GM21786 (cell line): ENCODE measurements around the gene CNMD.
"Not testable (repeated sequence)": the region's sequence is repeated elsewhere in the genome, so short reads cannot be mapped to it uniquely, and the experiment has no call there.

Source experiments
- ATAC-seq: cut with Tn5 transposase; IDR thresholded peaks from one replicate; pipeline ENCODE4 v1.9.1; 2021; ENCODE audit not compliant: unreplicated experiment

The CNMD gene

GRCh38 chr13:52746141-52746540, 6.5 kb upstream of the CNMD start:
- no peak for ATAC-seq

GRCh38 chr13:52744842-52745375, 5.3 kb upstream of the CNMD start:
- no peak for ATAC-seq

- ATAC-seq: no peak
Observed at GRCh38 chr13:52743988-52744387, 4.4 kb upstream of the CNMD start.

GRCh38 chr13:52743569-52743968, 3.9 kb upstream of the CNMD start:
- no peak for ATAC-seq

GRCh38 chr13:52738719-52739467, 727 bp downstream of the CNMD start:
- peak; percentile 67 for ATAC-seq

GRCh38 chr13:52737965-52738364, 1.7 kb downstream of the CNMD start:
- no peak for ATAC-seq

- no peak for ATAC-seq
Observed at GRCh38 chr13:52737451-52737850, 2.2 kb downstream of the CNMD start.

GRCh38 chr13:52736891-52737290, 2.7 kb downstream of the CNMD start:
- ATAC-seq: no peak

- no peak for ATAC-seq
Observed at GRCh38 chr13:52734075-52734623, 5.5 kb downstream of the CNMD start.

- ATAC-seq: no peak
Observed at GRCh38 chr13:52726258-52726657, 13.4 kb downstream of the CNMD start.

GRCh38 chr13:52725302-52725701, 14.3 kb downstream of the CNMD start:
- no peak for ATAC-seq

- ATAC-seq: no peak
Observed at GRCh38 chr13:52723181-52723580, 16.4 kb downstream of the CNMD start.

GRCh38 chr13:52721356-52721755, 18.3 kb downstream of the CNMD start:
- not testable (repeated sequence) for ATAC-seq

GRCh38 chr13:52720904-52721303, 18.7 kb downstream of the CNMD start:
- not testable (repeated sequence) for ATAC-seq

- ATAC-seq: no peak
Observed at GRCh38 chr13:52713894-52714293, 25.7 kb downstream of the CNMD start.

GRCh38 chr13:52712385-52712784, 27.2 kb downstream of the CNMD start:
- no peak for ATAC-seq

- ATAC-seq: no peak
Observed at GRCh38 chr13:52711286-52711685, 28.3 kb downstream of the CNMD start.

GRCh38 chr13:52708266-52708665, 31.4 kb downstream of the CNMD start:
- not testable (repeated sequence) for ATAC-seq

GRCh38 chr13:52707375-52707774, 32.2 kb downstream of the CNMD start:
- no peak for ATAC-seq

- ATAC-seq: no peak
Observed at GRCh38 chr13:52706081-52706480, 33.5 kb downstream of the CNMD start.

- no peak for ATAC-seq
Observed at GRCh38 chr13:52703482-52703881, 36.1 kb downstream of the CNMD start.

- no peak for ATAC-seq
Observed at GRCh38 chr13:52701728-52702465, 37.7 kb downstream of the CNMD start.
